ENCODE results near the gene IDH3A. TPM values are rescaled to one million over a fixed set of nuclear protein-coding genes. Genes with fewer than 3 reads are reported as not detected.

IDH3A gene
- total and polyA plus RNA-seq, 4 donors, result 47.1 to 104 (median 96.2) TPM

DNA sequence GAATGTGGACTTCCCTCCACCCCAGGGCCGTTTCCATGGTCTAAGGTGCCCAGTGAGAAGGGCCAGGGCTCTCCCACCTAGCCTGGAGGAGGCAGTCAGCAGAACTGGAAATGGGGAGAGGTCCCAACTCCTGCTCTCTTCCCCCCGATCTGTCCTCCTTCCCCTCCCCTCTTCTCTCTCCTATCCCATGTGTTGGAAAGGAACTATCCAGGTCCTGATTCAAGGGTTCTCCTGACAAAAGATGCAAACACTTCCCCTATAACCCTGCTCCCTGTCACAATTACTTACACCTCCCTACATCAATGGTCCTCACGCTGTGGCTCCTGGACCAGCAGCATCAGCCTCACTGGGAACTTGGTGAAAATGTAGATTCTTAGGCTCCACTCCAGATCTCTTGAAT, 23.9 kb upstream of the IDH3A start:
- Histone ChIP-seq H3K9me3 (ENCODE audit: control insufficient read depth, insufficient read depth, low read length) (no peaks in the 10 kb centered on the region), H3K4me3 (ENCODE audit: low read depth, low read length) (no peak overlapping the region), H3K27me3 (ENCODE audit: control insufficient read depth, insufficient read depth, low read length) (no peaks in the 10 kb centered on the region), H3K27ac (ENCODE audit: low read depth, low read length) (no peak overlapping the region), H3K36me3 (ENCODE audit: control insufficient read depth, insufficient read depth, low read length) (peaks cover 14% of the 10 kb centered on the region), H3K4me1 (ENCODE audit: control insufficient read depth, insufficient read depth, low read length) (peaks cover 8% of the 10 kb centered on the region)
- 100% methylated on average over 1 of the region's 3 CpGs for WGBS (ENCODE audit: insufficient coverage)
- no peak for DNase-seq (ENCODE audit: low read depth in 4 of 6, low spot score in 6 of 6)

DNA sequence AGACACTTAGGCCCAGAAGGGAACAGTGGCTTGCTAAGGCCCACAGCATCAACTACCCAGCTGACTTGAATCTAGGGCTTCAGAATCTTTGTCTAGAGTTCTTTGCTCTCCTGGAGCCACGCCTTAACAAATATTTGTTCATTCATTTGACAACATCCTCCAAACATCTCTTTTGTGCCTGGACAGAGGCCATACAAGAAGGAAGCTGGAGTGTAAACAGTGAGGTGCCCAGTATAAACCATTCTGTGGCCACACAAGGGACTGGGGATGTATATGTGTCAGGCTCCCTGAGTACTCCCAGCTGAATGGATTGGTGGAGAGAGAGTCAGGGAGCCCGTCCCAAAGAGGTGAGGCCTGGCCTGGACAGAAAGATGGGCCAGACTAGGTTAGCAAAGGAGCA, 21.3 kb upstream of the IDH3A start:
- Histone ChIP-seq H3K9me3 (ENCODE audit: control insufficient read depth, insufficient read depth, low read length) (no peaks in the 10 kb centered on the region), H3K36me3 (ENCODE audit: control insufficient read depth, insufficient read depth, low read length) (peaks cover 8% of the 10 kb centered on the region), H3K27me3 (ENCODE audit: control insufficient read depth, insufficient read depth, low read length) (no peaks in the 10 kb centered on the region), H3K4me3 (ENCODE audit: low read depth, low read length) (no peak overlapping the region), H3K27ac (ENCODE audit: low read depth, low read length) (no peak overlapping the region), H3K4me1 (ENCODE audit: control insufficient read depth, insufficient read depth, low read length) (peaks cover 27% of the 10 kb centered on the region)
- 100% methylated on average over 1 of the region's 2 CpGs for WGBS (ENCODE audit: insufficient coverage)
- DNase-seq (ENCODE audit: low read depth in 4 of 6, low spot score in 6 of 6), result no peak

DNA sequence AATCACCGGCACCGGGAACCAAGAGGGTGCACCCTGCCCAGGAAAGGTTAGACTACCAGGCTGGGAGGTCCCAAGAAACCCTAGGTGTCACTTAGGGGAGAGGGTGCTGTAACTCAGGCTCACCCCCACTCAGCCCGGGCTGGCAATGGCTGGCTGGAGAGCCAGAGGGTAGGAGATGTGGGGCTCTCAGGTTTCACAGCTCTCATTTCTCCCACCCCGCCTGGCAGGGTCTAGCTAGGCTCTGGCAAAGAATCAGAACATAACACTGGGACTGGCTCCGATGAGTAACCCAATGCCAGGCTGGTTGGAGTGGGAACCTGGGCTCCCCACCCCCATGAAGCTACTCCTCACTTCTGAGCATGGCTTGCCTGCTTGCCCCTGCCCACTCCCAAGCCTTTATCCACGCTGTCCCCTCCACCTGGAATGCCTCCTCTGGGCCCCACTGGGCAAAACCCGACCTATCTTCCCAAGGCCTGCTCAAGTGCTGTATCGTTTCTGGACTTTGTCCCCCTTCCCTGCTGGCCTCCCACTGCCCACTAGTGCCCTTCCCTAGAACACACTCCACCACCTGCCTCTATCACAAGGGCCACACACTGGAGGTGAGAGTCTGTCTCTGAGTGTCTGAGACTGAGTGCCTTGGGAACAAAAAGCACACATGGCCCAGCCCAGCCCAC, 19.9 kb upstream of the IDH3A start:
- peak in 2 of 6 donors; percentile 5 to 62 for DNase-seq (ENCODE audit: low read depth in 4 of 6, low spot score in 6 of 6)
- H3K27ac ChIP-seq (ENCODE audit: low read depth, low read length), result no peak overlapping the region

DNA sequence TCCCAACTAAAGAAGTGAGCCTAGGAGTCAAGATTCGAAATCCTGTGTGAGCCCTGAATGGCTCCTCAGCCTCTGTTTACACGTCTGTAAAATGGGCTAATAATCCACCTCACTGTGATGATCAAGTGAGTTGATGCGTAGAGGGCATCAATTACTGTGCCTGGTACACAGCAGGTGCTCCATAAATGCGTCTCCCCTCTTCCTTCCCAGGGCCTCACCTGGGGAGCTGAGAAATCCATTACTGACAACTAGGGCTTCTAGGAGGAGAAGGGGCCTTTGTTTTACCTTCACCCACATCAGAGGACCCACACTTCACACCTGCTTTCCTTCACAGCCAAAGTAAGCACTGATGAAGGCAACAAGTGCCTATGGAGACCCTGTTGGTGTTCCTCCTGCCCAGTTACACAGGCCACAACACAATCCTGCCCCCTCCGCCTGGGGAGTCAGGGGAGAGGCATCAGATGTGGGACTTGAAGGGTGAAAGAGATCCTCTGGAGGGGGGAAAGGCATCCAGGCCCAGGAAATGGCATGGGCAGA, 19.3 kb upstream of the IDH3A start:
- DNase-seq (ENCODE audit: low read depth in 4 of 6, low spot score in 6 of 6), result peak in 2 of 6 donors; percentile 2 to 12
- H3K4me1 ChIP-seq (ENCODE audit: control insufficient read depth, insufficient read depth, low read length), result peaks cover 27% of the 10 kb centered on the region
- no peaks in the 10 kb centered on the region for H3K36me3 ChIP-seq (ENCODE audit: control insufficient read depth, insufficient read depth, low read length)
- no peaks in the 10 kb centered on the region for H3K27me3 ChIP-seq (ENCODE audit: control insufficient read depth, insufficient read depth, low read length)
- no peak overlapping the region for H3K27ac ChIP-seq (ENCODE audit: low read depth, low read length)
- 100% methylated on average over 2 of the region's 5 CpGs for WGBS (ENCODE audit: insufficient coverage)
- H3K9me3 ChIP-seq (ENCODE audit: control insufficient read depth, insufficient read depth, low read length), result no peaks in the 10 kb centered on the region
- H3K4me3 ChIP-seq (ENCODE audit: low read depth, low read length), result no peak overlapping the region

More for the DNA sequence above, 19.9 kb upstream of the IDH3A start:
- 67% methylated on average over 7 of the region's 8 CpGs for WGBS (ENCODE audit: insufficient coverage)
- Histone ChIP-seq H3K4me1 (ENCODE audit: control insufficient read depth, insufficient read depth, low read length) (peaks cover 27% of the 10 kb centered on the region), H3K4me3 (ENCODE audit: low read depth, low read length) (no peak overlapping the region), H3K27me3 (ENCODE audit: control insufficient read depth, insufficient read depth, low read length) (no peaks in the 10 kb centered on the region), H3K36me3 (ENCODE audit: control insufficient read depth, insufficient read depth, low read length) (peaks cover under 1% of the 10 kb centered on the region), H3K9me3 (ENCODE audit: control insufficient read depth, insufficient read depth, low read length) (no peaks in the 10 kb centered on the region)

DNA sequence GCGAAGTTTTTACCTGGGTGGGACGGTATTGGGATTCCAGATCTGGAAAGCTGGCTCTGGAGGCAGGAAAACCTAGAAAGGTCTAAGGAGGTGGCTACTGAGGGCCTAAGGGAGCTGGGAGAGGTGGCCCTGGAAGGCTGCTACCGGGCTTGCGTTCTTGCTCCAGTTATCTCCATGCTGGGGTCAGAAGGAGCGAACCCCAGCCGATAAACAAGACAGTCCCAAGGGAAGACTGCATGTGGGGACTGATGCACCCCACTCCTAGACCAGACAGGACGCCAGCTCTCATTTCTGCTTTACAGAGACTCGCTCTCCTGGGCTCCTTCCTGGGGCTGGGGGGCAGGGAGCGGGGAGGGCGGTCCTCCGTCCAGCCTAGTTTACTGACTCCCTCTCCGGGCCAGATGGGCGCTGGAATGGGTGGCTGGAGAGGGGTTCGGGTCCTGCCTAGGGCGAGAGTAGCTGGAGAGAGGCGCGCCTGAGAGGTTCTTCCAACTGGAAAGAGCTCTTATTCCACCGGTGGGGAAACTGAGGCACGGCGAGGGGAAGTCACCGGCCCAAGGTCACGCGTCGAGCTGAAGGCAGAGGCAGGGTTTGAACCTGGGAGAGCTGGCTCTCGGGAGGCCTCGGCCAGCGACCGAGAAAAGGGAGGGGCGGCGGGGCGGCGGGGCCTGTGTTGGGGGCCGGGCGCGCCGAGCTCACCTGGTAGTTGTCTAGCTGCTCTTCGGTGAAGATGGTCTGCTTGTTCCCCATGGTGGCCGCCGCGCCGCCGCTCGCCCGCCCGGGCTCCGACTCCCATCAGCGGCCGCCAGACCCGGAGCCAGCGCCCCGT, 18.5 kb upstream of the IDH3A start:
- WGBS (ENCODE audit: insufficient coverage), result 20% methylated on average over 47 of the region's 51 CpGs

DNA sequence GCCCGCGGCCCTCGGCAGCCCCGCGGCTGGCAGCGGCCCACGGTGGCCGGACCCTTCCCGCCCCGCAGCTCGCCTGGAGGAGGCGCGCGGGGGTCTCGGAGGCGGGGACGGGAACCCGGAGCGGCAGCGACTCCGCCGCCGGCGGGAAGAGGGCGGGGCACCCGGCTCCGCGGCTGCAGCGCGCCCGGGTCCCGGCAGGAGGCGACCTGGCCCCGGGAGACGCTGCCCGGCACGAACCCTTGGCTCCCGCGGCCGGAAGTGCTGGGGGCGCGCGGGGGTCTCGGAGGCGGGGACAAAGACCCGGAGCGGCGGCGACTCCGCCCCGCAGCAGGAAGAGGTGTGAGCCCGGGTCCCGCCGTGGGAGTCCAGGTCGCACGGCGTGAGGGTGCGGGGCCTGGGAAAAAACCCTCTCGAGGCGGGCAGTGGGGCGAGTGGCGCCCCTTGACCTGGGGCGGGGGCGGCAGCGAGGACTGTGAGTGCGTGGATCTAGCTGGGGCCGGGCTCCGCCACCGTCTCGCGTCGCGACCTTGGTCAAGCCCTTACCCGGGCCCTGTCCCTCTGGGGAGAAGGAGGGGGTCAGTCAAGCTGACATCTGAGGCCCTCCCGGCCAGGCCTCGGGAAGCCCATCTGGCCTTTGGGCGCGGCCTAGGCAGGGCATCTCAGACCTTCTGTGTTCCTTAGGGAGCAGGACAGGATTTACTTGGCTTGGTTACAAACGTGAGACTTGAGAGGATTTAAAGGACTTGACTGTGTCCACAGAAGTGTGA, 17.7 kb upstream of the IDH3A start, which contains the start of gene CIB2:
Gene CIB2 (minus strand): TSS at position 151 of the 767 bp plus-strand sequence. CDS start 230 bp downstream, outside the sequence.
- Histone ChIP-seq H3K4me1 (ENCODE audit: control insufficient read depth, insufficient read depth, low read length) (peaks cover 27% of the 10 kb centered on the region), H3K36me3 (ENCODE audit: control insufficient read depth, insufficient read depth, low read length) (no peaks in the 10 kb centered on the region), H3K4me3 (ENCODE audit: low read depth, low read length) (peak within 1 kb of the TSS; percentile 90), H3K27me3 (ENCODE audit: control insufficient read depth, insufficient read depth, low read length) (no peaks in the 10 kb centered on the region), H3K9me3 (ENCODE audit: control insufficient read depth, insufficient read depth, low read length) (no peaks in the 10 kb centered on the region), H3K27ac (ENCODE audit: low read depth, low read length) (peak within 1 kb of the TSS; percentile 84)
- WGBS (ENCODE audit: insufficient coverage), result under 1% methylated on average over 79 of the region's 79 CpGs
- peak in 5 of 6 donors; percentile 60 to 93 (median 71) for DNase-seq (ENCODE audit: low read depth in 4 of 6, low spot score in 6 of 6)

More for the DNA sequence above, 18.5 kb upstream of the IDH3A start:
- peak in 1 of 6 donors; percentile 31 for DNase-seq (ENCODE audit: low read depth in 4 of 6, low spot score in 6 of 6)
- H3K27me3 ChIP-seq (ENCODE audit: control insufficient read depth, insufficient read depth, low read length), result no peaks in the 10 kb centered on the region
- peaks cover 27% of the 10 kb centered on the region for H3K4me1 ChIP-seq (ENCODE audit: control insufficient read depth, insufficient read depth, low read length)
- peak overlapping the region; percentile 12 for H3K4me3 ChIP-seq (ENCODE audit: low read depth, low read length)
- H3K9me3 ChIP-seq (ENCODE audit: control insufficient read depth, insufficient read depth, low read length), result no peaks in the 10 kb centered on the region
- no peak overlapping the region for H3K27ac ChIP-seq (ENCODE audit: low read depth, low read length)
- no peaks in the 10 kb centered on the region for H3K36me3 ChIP-seq (ENCODE audit: control insufficient read depth, insufficient read depth, low read length)

DNA sequence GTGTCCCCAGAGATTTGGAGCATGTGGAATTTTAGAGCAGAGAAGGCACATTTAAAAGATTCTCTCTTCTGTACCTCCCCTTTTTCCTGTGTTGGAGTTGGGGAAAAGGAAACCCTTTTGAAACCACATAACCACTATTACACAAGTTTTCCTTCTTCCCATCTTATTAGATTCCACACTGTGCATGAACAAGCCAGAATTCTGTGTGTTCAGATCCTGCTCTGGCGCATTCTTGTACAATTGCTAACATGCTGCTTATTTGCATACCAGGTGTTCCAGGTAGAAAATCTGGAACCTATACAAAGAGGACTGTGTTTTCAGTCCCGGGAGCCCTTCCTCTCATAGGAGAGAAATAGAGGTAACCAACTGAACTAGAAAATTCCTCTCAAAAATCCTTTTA, 15.4 kb upstream of the IDH3A start:
- H3K4me1 ChIP-seq (ENCODE audit: control insufficient read depth, insufficient read depth, low read length), result peaks cover 26% of the 10 kb centered on the region
- no peak overlapping the region for H3K27ac ChIP-seq (ENCODE audit: low read depth, low read length)
- no peaks in the 10 kb centered on the region for H3K36me3 ChIP-seq (ENCODE audit: control insufficient read depth, insufficient read depth, low read length)
- no peaks in the 10 kb centered on the region for H3K27me3 ChIP-seq (ENCODE audit: control insufficient read depth, insufficient read depth, low read length)
- WGBS (ENCODE audit: insufficient coverage), result 100% methylated on average over 1 of the region's 2 CpGs
- H3K9me3 ChIP-seq (ENCODE audit: control insufficient read depth, insufficient read depth, low read length), result no peaks in the 10 kb centered on the region
- DNase-seq (ENCODE audit: low read depth in 4 of 6, low spot score in 6 of 6), result no peak
- no peak overlapping the region for H3K4me3 ChIP-seq (ENCODE audit: low read depth, low read length)

DNA sequence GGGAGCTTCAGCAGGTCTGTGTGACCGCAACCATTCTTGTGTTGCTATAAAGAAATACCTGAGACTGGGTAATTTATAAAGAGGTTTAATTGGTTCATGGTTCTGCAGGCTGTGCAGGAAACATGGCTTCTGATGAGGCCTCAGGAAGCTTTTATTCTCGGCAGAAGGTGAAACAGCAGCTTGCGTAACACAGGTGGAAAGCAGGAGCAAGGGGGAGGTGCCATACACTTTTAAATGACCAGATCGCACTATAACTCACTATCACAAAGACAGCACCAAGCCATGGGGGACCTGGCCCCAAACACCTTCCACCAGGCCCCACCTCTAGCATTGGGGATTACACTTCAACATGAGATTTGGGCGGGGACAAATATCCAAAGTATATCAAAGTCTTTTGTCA, 9.6 kb upstream of the IDH3A start:
- Histone ChIP-seq H3K27me3 (ENCODE audit: control insufficient read depth, insufficient read depth, low read length) (no peaks in the 10 kb centered on the region), H3K36me3 (ENCODE audit: control insufficient read depth, insufficient read depth, low read length) (no peaks in the 10 kb centered on the region), H3K27ac (ENCODE audit: low read depth, low read length) (no peak overlapping the region), H3K4me3 (ENCODE audit: low read depth, low read length) (no peak overlapping the region), H3K9me3 (ENCODE audit: control insufficient read depth, insufficient read depth, low read length) (no peaks in the 10 kb centered on the region), H3K4me1 (ENCODE audit: control insufficient read depth, insufficient read depth, low read length) (no peaks in the 10 kb centered on the region)
- WGBS (ENCODE audit: insufficient coverage), result 100% methylated on average over 1 of the region's 5 CpGs
- DNase-seq (ENCODE audit: low read depth in 4 of 6, low spot score in 6 of 6), result no peak

DNA sequence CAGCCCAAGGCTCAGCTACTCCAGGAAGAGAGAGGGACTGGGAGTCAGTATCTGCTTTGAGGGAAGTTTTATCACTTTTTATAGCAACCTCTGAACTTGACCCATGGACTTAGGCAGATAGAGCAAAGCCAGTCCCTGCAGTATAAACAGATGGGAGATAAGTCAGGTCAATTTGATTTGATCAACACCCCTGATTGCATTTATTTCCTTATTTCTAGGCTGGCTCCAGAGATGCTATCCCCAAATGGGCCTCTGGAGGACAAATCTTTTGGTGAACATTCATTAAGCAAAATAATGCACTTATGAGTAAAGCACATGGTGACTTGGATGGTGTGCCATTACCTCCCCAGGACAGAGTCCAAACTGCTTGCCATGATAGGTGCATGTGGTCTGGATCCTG, 8.9 kb upstream of the IDH3A start:
- H3K27ac ChIP-seq (ENCODE audit: low read depth, low read length), result no peak overlapping the region
- no peaks in the 10 kb centered on the region for H3K9me3 ChIP-seq (ENCODE audit: control insufficient read depth, insufficient read depth, low read length)
- H3K4me1 ChIP-seq (ENCODE audit: control insufficient read depth, insufficient read depth, low read length), result no peaks in the 10 kb centered on the region
- DNase-seq (ENCODE audit: low read depth in 4 of 6, low spot score in 6 of 6), result no peak
- no peak overlapping the region for H3K4me3 ChIP-seq (ENCODE audit: low read depth, low read length)
- H3K36me3 ChIP-seq (ENCODE audit: control insufficient read depth, insufficient read depth, low read length), result no peaks in the 10 kb centered on the region
- no peaks in the 10 kb centered on the region for H3K27me3 ChIP-seq (ENCODE audit: control insufficient read depth, insufficient read depth, low read length)
